Measurements from ENCODE around the gene LRRC66. TPM values are rescaled to one million over a fixed set of nuclear protein-coding genes. Genes with fewer than 3 reads are reported as not detected.

LRRC66 gene, protein sequence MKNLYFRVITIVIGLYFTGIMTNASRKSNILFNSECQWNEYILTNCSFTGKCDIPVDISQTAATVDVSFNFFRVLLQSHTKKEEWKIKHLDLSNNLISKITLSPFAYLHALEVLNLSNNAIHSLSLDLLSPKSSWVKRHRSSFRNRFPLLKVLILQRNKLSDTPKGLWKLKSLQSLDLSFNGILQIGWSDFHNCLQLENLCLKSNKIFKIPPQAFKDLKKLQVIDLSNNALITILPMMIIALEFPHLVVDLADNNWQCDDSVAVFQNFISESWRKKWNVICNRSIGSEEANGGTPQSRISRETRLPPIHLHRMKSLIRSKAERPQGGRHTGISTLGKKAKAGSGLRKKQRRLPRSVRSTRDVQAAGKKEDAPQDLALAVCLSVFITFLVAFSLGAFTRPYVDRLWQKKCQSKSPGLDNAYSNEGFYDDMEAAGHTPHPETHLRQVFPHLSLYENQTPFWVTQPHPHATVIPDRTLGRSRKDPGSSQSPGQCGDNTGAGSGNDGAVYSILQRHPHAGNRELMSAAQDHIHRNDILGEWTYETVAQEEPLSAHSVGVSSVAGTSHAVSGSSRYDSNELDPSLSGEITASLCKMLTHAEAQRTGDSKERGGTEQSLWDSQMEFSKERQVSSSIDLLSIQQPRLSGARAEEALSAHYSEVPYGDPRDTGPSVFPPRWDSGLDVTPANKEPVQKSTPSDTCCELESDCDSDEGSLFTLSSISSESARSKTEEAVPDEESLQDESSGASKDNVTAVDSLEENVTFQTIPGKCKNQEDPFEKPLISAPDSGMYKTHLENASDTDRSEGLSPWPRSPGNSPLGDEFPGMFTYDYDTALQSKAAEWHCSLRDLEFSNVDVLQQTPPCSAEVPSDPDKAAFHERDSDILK
- 1.3 TPM for total RNA-seq (ENCODE audit: unreplicated experiment)
- long read RNA-seq = 0 reads

DNA sequence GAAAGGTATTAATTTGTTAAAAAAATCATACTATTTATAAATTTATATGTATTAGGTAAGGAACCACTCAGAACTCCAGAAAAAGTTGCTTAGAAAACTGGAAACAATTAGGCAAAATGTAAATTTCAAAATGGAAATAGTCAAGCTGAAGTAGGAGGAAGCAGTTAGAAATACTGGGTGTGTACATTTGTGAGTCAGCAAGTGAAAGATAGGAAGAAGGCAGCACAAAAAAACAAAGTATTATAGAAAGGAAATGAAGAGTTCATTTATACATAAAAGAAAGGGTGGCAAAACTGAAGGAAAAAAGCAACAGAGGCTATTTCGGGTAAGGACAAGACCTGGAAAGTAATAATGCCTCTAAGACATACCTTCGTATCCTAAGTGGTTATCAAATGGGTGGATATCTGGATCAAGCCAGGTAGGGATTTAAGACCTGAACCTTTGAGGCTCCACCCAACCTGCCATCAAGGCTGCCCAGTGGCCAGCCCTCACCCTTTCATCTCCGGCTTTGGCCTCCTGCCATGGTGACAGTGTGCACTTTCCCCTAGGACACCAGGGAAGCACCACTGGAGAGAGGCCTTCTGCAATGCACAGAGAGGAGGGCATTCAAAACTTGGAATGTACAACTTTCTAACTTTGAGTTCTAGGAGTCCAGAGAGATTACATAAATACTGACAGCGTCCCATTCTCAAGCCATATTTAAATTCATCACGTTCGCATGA lies at the start of gene LRRC66:
Gene LRRC66 (minus strand): TSS at position 428 of the 722 bp plus-strand sequence. CDS start 2,750 bp downstream, outside the sequence.
- H3K27ac Mint-ChIP-seq (ENCODE audit: unreplicated experiment) = no peak within 1 kb of the TSS
- no peak for DNase-seq (ENCODE audit: low spot score)
- H3K36me3 Mint-ChIP-seq (ENCODE audit: low read depth, unreplicated experiment) = peaks cover 14% of the 10 kb centered on the region
- H3K9me3 Mint-ChIP-seq (ENCODE audit: unreplicated experiment) = peaks cover 3% of the 10 kb centered on the region
- peaks cover 2% of the 10 kb centered on the region for H3K4me1 Mint-ChIP-seq (ENCODE audit: unreplicated experiment)
- no peak within 1 kb of the TSS for H3K4me3 Mint-ChIP-seq (ENCODE audit: unreplicated experiment)
- TF ChIP-seq, protein P1, sequence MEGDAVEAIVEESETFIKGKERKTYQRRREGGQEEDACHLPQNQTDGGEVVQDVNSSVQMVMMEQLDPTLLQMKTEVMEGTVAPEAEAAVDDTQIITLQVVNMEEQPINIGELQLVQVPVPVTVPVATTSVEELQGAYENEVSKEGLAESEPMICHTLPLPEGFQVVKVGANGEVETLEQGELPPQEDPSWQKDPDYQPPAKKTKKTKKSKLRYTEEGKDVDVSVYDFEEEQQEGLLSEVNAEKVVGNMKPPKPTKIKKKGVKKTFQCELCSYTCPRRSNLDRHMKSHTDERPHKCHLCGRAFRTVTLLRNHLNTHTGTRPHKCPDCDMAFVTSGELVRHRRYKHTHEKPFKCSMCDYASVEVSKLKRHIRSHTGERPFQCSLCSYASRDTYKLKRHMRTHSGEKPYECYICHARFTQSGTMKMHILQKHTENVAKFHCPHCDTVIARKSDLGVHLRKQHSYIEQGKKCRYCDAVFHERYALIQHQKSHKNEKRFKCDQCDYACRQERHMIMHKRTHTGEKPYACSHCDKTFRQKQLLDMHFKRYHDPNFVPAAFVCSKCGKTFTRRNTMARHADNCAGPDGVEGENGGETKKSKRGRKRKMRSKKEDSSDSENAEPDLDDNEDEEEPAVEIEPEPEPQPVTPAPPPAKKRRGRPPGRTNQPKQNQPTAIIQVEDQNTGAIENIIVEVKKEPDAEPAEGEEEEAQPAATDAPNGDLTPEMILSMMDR (IDR thresholded peaks at IDR 0.05; ENCODE audit: unreplicated experiment) = no peak
- H3K27me3 Mint-ChIP-seq (ENCODE audit: unreplicated experiment) = no peaks in the 10 kb centered on the region

DNA sequence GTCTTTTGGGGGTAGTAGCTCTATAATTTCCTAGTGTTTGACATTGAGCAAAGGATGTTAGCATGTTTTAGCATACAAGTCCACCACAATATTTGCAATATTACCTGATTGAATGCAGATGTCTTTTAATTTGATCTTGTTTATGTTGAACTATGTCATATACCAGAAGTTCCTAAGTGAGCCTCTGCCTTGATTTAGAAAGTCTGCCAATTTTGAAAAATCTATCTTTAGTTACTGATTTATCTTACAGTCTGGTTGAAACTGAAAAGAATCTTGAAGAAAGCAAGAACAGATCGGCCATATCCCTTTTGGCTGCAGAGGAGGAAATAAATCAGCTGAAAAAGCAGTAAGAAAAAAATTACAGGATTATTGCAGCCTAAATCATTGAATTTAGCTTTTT lies 49.4 kb upstream of the LRRC66 start:
- Mint-ChIP-seq H3K27me3 (ENCODE audit: unreplicated experiment) (peaks cover 3% of the 10 kb centered on the region), H3K36me3 (ENCODE audit: low read depth, unreplicated experiment) (peaks cover 5% of the 10 kb centered on the region), H3K4me1 (ENCODE audit: unreplicated experiment) (no peaks in the 10 kb centered on the region), H3K9me3 (ENCODE audit: unreplicated experiment) (no peaks in the 10 kb centered on the region), H3K4me3 (ENCODE audit: unreplicated experiment) (no peak overlapping the region), H3K27ac (ENCODE audit: unreplicated experiment) (no peak overlapping the region)
- no peak for DNase-seq (ENCODE audit: low spot score)
- TF ChIP-seq, protein P1 (IDR thresholded peaks at IDR 0.05; ENCODE audit: unreplicated experiment) = no peak

DNA sequence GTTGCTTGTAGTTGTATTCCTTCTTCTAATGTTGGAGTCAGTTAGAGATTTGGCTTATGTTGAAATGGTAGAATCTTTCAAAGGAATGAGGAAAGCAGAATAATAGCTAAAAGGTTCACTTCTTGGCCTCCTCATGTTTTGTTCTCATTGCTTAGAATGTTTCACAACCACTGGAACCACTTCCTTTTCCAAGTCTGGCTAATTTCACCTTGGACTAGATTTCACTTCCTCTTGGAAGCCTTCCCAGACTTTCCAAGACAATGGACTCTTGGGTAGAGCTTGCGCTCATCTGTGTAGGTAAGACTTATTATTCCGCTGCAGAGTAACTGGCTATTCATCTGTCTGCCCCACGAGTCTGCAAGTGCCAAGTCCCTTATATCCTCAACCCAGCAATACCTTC lies 39.2 kb upstream of the LRRC66 start:
- H3K4me3 Mint-ChIP-seq (ENCODE audit: unreplicated experiment) = no peak overlapping the region
- H3K36me3 Mint-ChIP-seq (ENCODE audit: low read depth, unreplicated experiment) = no peaks in the 10 kb centered on the region
- peaks cover 6% of the 10 kb centered on the region for H3K4me1 Mint-ChIP-seq (ENCODE audit: unreplicated experiment)
- no peak overlapping the region for H3K27ac Mint-ChIP-seq (ENCODE audit: unreplicated experiment)
- DNase-seq (ENCODE audit: low spot score) = no peak
- peaks cover 4% of the 10 kb centered on the region for H3K27me3 Mint-ChIP-seq (ENCODE audit: unreplicated experiment)
- no peaks in the 10 kb centered on the region for H3K9me3 Mint-ChIP-seq (ENCODE audit: unreplicated experiment)
- TF ChIP-seq, protein P1 (IDR thresholded peaks at IDR 0.05; ENCODE audit: unreplicated experiment) = no peak

- H3K27ac Mint-ChIP-seq (ENCODE audit: unreplicated experiment) = no peak overlapping the region
- peaks cover 11% of the 10 kb centered on the region for H3K4me1 Mint-ChIP-seq (ENCODE audit: unreplicated experiment)
- no peaks in the 10 kb centered on the region for H3K9me3 Mint-ChIP-seq (ENCODE audit: unreplicated experiment)
- H3K4me3 Mint-ChIP-seq (ENCODE audit: unreplicated experiment) = no peak overlapping the region
- DNase-seq (ENCODE audit: low spot score) = no peak
- H3K36me3 Mint-ChIP-seq (ENCODE audit: low read depth, unreplicated experiment) = no peaks in the 10 kb centered on the region
- TF ChIP-seq, protein P1 (IDR thresholded peaks at IDR 0.05; ENCODE audit: unreplicated experiment) = no peak
- H3K27me3 Mint-ChIP-seq (ENCODE audit: unreplicated experiment) = peaks cover 4% of the 10 kb centered on the region
Measured at GRCh38 chr4:52058275-52058674, 38.1 kb upstream of the LRRC66 start.
